Measurements from ENCODE around the gene ENPP3.

ENPP3 gene

GRCh38 chr6:131733376-131734016 is 96.4 kb downstream of the ENPP3 start:
- no peak for TF ChIP-seq CTCF (conservative IDR thresholded peaks at IDR 0.05; ENCODE audit: low read length)
- H3K4me3 ChIP-seq (ENCODE audit: low read length): peak overlapping the region; percentile 20
- peak; percentile 77 for DNase-seq (ENCODE audit: low read depth)

- no peak for DNase-seq (ENCODE audit: low read depth)
- TF ChIP-seq CTCF (conservative IDR thresholded peaks at IDR 0.05; ENCODE audit: low read length): no peak
- no peak overlapping the region for H3K4me3 ChIP-seq (ENCODE audit: low read length)
Measured at GRCh38 chr6:131736003-131736596, 99.0 kb downstream of the ENPP3 start.

- no peak overlapping the region for H3K4me3 ChIP-seq (ENCODE audit: low read length)
- no peak for TF ChIP-seq CTCF (conservative IDR thresholded peaks at IDR 0.05; ENCODE audit: low read length)
- no peak for DNase-seq (ENCODE audit: low read depth)
Measured at GRCh38 chr6:131736811-131737210, 99.7 kb downstream of the ENPP3 start.

GRCh38 chr6:131739136-131739535 is 102.0 kb downstream of the ENPP3 start:
- no peak for DNase-seq (ENCODE audit: low read depth)
- H3K4me3 ChIP-seq (ENCODE audit: low read length): no peak overlapping the region
- no peak for TF ChIP-seq CTCF (conservative IDR thresholded peaks at IDR 0.05; ENCODE audit: low read length)

- no peak for TF ChIP-seq CTCF (conservative IDR thresholded peaks at IDR 0.05; ENCODE audit: low read length)
- H3K4me3 ChIP-seq (ENCODE audit: low read length): no peak overlapping the region
- DNase-seq (ENCODE audit: low read depth): peak; percentile 45
Measured at GRCh38 chr6:131740161-131740560, 103.1 kb downstream of the ENPP3 start.

- TF ChIP-seq CTCF (conservative IDR thresholded peaks at IDR 0.05; ENCODE audit: low read length): no peak
- H3K4me3 ChIP-seq (ENCODE audit: low read length): no peak overlapping the region
- DNase-seq (ENCODE audit: low read depth): no peak
Measured at GRCh38 chr6:131741688-131742393, 104.7 kb downstream of the ENPP3 start.
